Pons (tissue), 1 donor: ENCODE measurements around the gene CTSE.
"Not testable (repeated sequence)": the region's sequence is repeated elsewhere in the genome, so short reads cannot be mapped to it uniquely, and the experiment has no call there.

Experiments
- DNase-seq: peaks from one replicate; pipeline ENCODE4 v3.0.0-alpha.2; 2016; ENCODE audit warnings: low spot score

The CTSE gene

DNA sequence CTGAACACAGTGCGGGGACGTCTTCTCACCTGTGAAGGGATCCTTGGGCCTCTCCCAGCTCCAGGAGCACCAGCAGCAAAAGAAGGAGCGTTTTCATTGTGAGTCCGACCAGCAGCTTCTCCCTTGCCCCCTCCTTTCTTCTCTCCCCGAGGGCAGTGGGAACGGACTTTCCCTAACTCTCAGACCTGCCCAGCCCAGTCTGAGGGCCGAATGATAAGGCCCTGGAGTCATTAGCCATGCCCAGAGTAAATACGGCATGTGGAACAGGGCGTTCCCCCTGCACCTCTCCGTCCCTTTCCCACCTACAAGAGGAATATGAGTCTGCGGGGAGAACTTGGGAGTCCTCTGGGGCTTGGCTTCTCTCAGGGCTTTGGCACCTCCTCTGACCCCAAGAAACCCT, at the start of gene CTSE:
Gene CTSE (minus strand): TSS at position 201 of the 400 bp plus-strand sequence. CDS start 104 bp downstream, at position 97.
- no peak for DNase-seq

- DNase-seq = peak; percentile 18
Measured at GRCh38 chr1:206070627-206071304, 47.1 kb upstream of the CTSE start.

- DNase-seq = peak; percentile 9
Measured at GRCh38 chr1:206068314-206068713, 44.6 kb upstream of the CTSE start.

GRCh38 chr1:206067486-206068227, 44.0 kb upstream of the CTSE start:
- no peak for DNase-seq

DNA sequence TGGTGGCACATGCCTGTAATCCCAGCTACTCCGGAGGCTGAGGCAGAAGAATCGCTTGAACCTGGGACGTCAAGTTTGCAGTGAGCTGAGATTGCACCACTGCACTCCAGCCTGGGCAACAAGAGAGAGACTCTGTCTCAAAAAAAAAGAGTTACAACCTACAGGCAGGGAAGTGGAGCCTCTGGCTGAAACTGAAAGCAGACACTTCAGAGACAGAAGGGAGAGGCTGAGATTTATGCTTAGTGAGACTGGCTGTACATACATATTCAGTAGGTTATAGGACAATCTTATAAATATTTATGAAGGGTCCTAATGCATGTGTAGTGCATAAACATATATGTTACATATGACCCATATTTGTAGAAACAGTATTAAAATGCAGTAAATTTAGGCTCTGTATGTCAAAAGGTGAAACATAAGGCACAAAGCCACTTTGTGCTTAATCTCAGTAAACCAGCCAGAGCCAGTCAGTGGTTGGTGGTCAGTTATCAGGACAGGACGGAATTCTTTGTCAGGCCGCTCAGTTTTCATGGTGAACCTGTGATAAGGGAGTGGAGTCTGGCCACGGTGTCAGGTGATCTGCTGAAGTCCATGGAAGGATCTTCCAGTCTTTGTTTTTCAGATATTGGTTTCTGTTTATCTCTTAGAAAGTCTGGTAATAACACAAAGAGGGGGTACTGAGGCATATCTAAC, 42.9 kb upstream of the CTSE start:
- DNase-seq = peak; percentile 53

DNA sequence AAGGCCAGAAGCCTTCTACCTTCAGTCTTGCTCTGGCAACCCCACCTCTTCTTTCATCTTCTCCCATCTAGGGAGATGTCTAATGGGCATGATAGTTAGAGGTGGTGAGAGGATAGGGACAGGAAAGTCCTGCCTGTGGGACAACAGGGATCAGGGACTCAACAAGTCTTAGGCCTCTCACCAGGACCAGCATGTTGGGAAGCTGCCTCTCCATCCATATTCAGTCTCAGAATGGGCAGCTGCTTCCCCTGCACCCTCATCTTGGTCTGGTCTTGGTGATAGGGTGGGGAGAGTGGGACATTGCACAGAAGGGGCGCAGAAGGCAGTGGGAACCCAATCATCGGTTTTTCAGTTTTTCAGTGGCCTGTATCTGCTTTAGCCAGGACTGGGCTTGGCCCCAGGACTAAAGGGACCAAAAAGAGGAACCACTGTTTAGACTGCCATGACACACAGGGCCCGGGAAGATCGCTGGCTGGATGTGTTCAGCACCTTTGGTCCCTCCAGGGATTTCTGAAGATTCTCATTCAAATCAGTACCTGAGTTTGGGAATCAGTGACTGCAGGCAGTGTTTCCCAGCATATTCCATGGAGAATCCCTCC, 42.0 kb upstream of the CTSE start:
- no peak for DNase-seq

- DNase-seq = not testable (repeated sequence)
Measured at GRCh38 chr1:206064501-206064900, 40.8 kb upstream of the CTSE start.

DNA sequence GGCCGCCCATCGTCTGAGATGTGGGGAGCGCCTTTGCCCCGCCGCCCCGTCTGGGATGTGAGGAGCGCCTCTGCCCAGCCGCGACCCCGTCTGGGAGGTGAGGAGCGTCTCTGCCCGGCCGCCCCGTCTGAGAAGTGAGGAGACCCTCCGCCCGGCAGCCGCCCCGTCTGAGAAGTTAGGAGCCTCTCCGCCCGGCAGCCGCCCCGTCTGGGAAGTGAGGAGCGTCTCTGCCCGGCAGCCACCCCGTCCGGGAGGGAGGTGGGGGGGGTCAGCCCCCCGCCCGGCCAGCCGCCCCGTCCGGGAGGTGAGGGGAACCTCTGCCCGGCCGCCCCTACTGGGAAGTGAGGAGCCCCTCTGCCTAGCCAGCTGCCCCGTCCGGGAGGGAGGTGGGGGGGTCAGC, 40.3 kb upstream of the CTSE start:
- not testable (repeated sequence) for DNase-seq

- no peak for DNase-seq
Measured at GRCh38 chr1:206062464-206062863, 38.8 kb upstream of the CTSE start.

DNA sequence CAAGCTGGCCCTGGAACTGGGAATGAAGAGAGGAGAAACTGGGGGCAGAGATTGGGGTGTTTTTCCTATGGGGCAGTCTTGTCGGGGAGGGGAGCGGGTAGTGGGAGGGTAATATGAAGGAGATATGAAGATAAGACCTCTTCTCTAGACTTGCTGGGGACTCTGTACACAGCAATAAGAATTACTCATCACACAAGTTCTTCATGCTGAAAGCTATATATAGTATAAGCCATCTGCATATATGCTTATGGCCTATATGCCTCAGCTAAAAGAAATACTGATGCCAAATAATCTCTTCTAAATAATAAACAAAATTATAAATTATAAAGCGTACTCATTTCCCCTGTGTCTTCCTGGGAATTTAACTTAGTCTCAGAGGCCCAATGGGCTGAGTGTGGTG, 37.1 kb upstream of the CTSE start:
- DNase-seq = no peak

DNA sequence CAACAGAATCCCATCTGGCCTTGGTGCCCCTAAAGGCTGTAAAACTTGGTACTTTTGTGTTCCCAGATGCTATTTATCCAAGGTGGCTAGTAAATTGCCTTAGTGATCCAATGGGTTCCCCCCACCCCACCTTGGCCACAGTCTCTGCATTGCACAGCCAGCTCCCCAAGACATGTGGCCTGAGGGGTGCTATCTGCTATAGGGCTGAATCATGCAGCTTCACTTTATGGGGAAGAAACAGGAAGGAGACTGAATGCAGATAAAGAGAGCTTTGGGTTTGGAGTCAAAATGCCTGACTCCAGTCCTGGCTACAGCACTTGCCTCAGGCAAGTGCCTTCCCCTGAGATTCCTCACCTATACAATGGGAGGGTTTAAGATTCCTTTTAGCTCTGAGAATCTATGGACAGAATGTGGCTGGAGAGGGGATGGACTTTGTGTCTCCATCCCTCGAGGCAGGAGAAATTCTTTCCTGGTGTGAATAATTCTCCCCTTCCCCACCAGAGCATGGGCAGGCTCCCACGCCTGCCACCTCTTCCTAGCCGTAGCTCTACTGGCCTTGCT, 35.7 kb upstream of the CTSE start:
- no peak for DNase-seq

DNA sequence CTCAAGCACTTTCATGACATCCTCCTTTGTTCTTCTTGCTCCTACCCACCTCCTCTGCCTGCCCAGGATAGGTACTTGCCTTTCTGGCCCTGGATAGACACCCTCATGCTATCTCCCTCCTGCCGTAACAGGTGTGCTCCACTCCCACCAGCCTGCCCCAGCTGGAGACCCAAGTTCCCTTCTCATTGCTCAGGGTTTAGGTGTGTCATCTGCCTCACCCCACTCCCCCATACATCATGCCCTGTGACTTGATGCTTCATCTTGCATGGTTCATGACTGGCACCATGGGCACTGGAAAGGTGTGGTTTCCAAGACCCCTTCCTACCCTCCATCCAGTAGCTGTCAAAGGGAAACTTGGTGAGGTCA, 35.2 kb upstream of the CTSE start:
- no peak for DNase-seq

GRCh38 chr1:206058289-206058926, 34.7 kb upstream of the CTSE start:
- not testable (repeated sequence) for DNase-seq

DNA sequence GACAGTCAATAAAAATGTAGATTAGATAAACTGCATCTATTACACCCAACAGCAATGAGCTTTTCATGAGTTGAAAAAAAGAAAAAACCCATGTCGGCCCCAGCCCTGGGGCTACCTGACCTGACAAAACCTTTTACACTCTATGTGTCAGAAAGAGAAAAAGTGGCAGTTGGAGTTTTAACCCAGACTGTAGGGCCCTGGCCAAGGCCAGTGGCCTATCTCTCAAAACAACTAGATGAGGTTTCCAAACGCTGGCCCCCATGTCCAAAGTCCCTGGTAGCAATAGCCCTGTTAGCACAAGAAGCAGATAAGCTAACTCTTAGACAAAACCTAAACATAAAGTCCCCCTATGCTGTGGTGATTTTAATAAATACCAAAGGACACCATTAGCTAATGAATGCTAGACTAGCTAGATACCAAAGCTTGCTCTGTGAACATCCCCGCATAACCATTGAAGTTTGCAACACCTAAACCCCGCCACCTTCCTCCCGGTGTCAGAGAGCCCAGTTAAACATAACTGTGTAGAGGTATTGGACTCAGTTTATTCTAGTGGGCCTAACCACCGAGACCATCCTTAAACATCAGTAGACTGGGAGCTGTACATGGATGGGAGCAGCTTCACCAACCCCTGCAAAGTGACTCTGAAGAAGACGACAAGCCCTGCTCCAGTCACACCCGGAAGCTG, 32.1 kb upstream of the CTSE start:
- DNase-seq = not testable (repeated sequence)

GRCh38 chr1:206055069-206055625, 31.5 kb upstream of the CTSE start:
- not testable (repeated sequence) for DNase-seq

- not testable (repeated sequence) for DNase-seq
Measured at GRCh38 chr1:206053616-206054015, 29.9 kb upstream of the CTSE start.

GRCh38 chr1:206052919-206053610, 29.4 kb upstream of the CTSE start, which contains the start of gene RHEX:
TSS of gene RHEX (plus strand) at chr1:206053173. CDS start at chr1:206097829, 44,656 bp downstream.
- DNase-seq = not testable (repeated sequence)

GRCh38 chr1:206052231-206052865, 28.7 kb upstream of the CTSE start:
- DNase-seq = not testable (repeated sequence)

DNA sequence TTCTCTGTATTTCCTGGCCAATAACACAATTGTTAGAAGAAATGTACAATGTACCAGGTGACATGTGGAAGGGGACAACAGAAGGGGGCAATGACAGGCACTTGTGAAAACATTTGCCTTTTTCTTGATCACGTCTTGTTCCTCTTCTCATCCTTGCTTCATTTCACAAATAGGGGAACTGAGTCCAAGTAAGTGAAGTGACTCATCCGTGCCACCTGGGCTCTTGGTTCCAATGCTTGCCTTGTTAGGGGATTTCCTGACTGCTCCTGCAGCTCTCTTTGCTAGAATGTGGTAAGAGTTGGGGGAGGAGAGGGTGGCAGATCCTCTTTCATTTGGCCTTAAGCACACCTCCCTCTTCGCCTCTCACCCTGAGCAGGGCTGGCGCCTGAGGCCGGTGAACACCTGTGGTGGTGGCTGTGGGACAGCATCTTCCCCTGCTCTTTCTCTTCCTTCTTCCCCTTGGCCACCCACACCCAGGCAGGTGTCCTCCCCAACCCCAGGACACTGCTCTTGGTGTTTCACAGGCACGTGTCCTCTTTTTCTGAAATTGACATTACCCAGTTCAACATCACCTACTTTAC, 27.1 kb upstream of the CTSE start:
- peak; percentile 47 for DNase-seq
